Measurements from ENCODE around the gene ITGB6.

- TF ChIP-seq MAX (CRISPR knock-in tag; IDR thresholded peaks at IDR 0.05): no peak
- TF ChIP-seq CTCF (IDR thresholded peaks at IDR 0.05): no peak
- TF ChIP-seq FOXK1 (CRISPR knock-in tag; IDR thresholded peaks at IDR 0.05): no peak
- TF ChIP-seq ZNF512 (CRISPR knock-in tag; IDR thresholded peaks at IDR 0.05; ENCODE audit: borderline replicate concordance): no peak
- TF ChIP-seq CDX4 (CRISPR knock-in tag; IDR thresholded peaks at IDR 0.05; ENCODE audit: borderline replicate concordance): no peak
- no peak for TF ChIP-seq SP1 (CRISPR knock-in tag; conservative IDR thresholded peaks at IDR 0.05)
- TF ChIP-seq, protein P1, sequence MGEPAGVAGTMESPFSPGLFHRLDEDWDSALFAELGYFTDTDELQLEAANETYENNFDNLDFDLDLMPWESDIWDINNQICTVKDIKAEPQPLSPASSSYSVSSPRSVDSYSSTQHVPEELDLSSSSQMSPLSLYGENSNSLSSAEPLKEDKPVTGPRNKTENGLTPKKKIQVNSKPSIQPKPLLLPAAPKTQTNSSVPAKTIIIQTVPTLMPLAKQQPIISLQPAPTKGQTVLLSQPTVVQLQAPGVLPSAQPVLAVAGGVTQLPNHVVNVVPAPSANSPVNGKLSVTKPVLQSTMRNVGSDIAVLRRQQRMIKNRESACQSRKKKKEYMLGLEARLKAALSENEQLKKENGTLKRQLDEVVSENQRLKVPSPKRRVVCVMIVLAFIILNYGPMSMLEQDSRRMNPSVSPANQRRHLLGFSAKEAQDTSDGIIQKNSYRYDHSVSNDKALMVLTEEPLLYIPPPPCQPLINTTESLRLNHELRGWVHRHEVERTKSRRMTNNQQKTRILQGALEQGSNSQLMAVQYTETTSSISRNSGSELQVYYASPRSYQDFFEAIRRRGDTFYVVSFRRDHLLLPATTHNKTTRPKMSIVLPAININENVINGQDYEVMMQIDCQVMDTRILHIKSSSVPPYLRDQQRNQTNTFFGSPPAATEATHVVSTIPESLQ (CRISPR knock-in tag; IDR thresholded peaks at IDR 0.05): no peak
- no peak for TF ChIP-seq NFATC4 (CRISPR knock-in tag; IDR thresholded peaks at IDR 0.05)
- TF ChIP-seq FOXP1 (CRISPR knock-in tag; IDR thresholded peaks at IDR 0.05; ENCODE audit: borderline replicate concordance): no peak
- TF ChIP-seq, protein P2, sequence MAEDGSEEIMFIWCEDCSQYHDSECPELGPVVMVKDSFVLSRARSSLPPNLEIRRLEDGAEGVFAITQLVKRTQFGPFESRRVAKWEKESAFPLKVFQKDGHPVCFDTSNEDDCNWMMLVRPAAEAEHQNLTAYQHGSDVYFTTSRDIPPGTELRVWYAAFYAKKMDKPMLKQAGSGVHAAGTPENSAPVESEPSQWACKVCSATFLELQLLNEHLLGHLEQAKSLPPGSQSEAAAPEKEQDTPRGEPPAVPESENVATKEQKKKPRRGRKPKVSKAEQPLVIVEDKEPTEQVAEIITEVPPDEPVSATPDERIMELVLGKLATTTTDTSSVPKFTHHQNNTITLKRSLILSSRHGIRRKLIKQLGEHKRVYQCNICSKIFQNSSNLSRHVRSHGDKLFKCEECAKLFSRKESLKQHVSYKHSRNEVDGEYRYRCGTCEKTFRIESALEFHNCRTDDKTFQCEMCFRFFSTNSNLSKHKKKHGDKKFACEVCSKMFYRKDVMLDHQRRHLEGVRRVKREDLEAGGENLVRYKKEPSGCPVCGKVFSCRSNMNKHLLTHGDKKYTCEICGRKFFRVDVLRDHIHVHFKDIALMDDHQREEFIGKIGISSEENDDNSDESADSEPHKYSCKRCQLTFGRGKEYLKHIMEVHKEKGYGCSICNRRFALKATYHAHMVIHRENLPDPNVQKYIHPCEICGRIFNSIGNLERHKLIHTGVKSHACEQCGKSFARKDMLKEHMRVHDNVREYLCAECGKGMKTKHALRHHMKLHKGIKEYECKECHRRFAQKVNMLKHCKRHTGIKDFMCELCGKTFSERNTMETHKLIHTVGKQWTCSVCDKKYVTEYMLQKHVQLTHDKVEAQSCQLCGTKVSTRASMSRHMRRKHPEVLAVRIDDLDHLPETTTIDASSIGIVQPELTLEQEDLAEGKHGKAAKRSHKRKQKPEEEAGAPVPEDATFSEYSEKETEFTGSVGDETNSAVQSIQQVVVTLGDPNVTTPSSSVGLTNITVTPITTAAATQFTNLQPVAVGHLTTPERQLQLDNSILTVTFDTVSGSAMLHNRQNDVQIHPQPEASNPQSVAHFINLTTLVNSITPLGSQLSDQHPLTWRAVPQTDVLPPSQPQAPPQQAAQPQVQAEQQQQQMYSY (CRISPR knock-in tag; IDR thresholded peaks at IDR 0.05): no peak
- no peak for TF ChIP-seq ELF4 (CRISPR knock-in tag; IDR thresholded peaks at IDR 0.05; ENCODE audit: low read depth)
Observed at GRCh38 chr2:160111951-160112798, 87.9 kb downstream of the ITGB6 start.

Measured in WTC11 (cell line).